ENCODE data around the gene KNCN.

KNCN gene

GRCh38 chr1:46533179-46533864 is 18.1 kb downstream of the KNCN start:
- TF ChIP-seq EGR1 (IDR thresholded peaks at IDR 0.05), result no peak

GRCh38 chr1:46532498-46533178 is 18.8 kb downstream of the KNCN start:
- TF ChIP-seq MAX (IDR thresholded peaks at IDR 0.05), result no peak
- no peak for TF ChIP-seq TEAD4 (IDR thresholded peaks at IDR 0.05)
- TF ChIP-seq TCF12 (IDR thresholded peaks at IDR 0.05; ENCODE audit: low read depth), result no peak
- no peak for TF ChIP-seq FOXM1 (IDR thresholded peaks at IDR 0.05; ENCODE audit: borderline replicate concordance, low read depth)

- TF ChIP-seq TEAD4 (IDR thresholded peaks at IDR 0.05) (no peak), CEBPB (IDR thresholded peaks at IDR 0.05) (no peak), MAX (IDR thresholded peaks at IDR 0.05) (no peak), ZBTB7A (IDR thresholded peaks at IDR 0.05; ENCODE audit: low read depth) (no peak)
Measured at GRCh38 chr1:46532095-46532494, 19.4 kb downstream of the KNCN start.

GRCh38 chr1:46530791-46531409 is 20.5 kb downstream of the KNCN start:
- TF ChIP-seq CREB1 (IDR thresholded peaks at IDR 0.05; ENCODE audit: low read depth) (no peak), EP300 (IDR thresholded peaks at IDR 0.05; ENCODE audit: borderline replicate concordance) (no peak), YY1 (IDR thresholded peaks at IDR 0.05; ENCODE audit: low read depth) (no peak)

GRCh38 chr1:46530311-46530710 is 21.1 kb downstream of the KNCN start:
- TF ChIP-seq CREB1 (IDR thresholded peaks at IDR 0.05; ENCODE audit: low read depth), result no peak
- no peak for TF ChIP-seq EP300 (IDR thresholded peaks at IDR 0.05; ENCODE audit: borderline replicate concordance)
- TF ChIP-seq MAX (IDR thresholded peaks at IDR 0.05), result no peak
- no peak for TF ChIP-seq ZBTB7A (IDR thresholded peaks at IDR 0.05; ENCODE audit: low read depth)
- no peak for TF ChIP-seq TAF1 (IDR thresholded peaks at IDR 0.05; ENCODE audit: low read depth)
- no peak for TF ChIP-seq EGR1 (IDR thresholded peaks at IDR 0.05)
- no peak for TF ChIP-seq REST (IDR thresholded peaks at IDR 0.05; ENCODE audit: low read depth)
- no peak for TF ChIP-seq USF1 (IDR thresholded peaks at IDR 0.05)
- no peak for TF ChIP-seq TCF12 (IDR thresholded peaks at IDR 0.05; ENCODE audit: low read depth)
- TF ChIP-seq FOXM1 (IDR thresholded peaks at IDR 0.05; ENCODE audit: borderline replicate concordance, low read depth), result no peak
- TF ChIP-seq CEBPB (IDR thresholded peaks at IDR 0.05), result no peak
- no peak for TF ChIP-seq TEAD4 (IDR thresholded peaks at IDR 0.05)
- TF ChIP-seq YY1 (IDR thresholded peaks at IDR 0.05; ENCODE audit: low read depth), result no peak
- TF ChIP-seq NFIC (IDR thresholded peaks at IDR 0.05), result no peak
- no peak for TF ChIP-seq RAD21 (IDR thresholded peaks at IDR 0.05; ENCODE audit: low read depth)

GRCh38 chr1:46529031-46529630 is 22.3 kb downstream of the KNCN start:
- TF ChIP-seq TAF1 (IDR thresholded peaks at IDR 0.05; ENCODE audit: low read depth) (no peak), EGR1 (IDR thresholded peaks at IDR 0.05) (no peak), CEBPB (IDR thresholded peaks at IDR 0.05) (no peak), NFIC (IDR thresholded peaks at IDR 0.05) (no peak), RAD21 (IDR thresholded peaks at IDR 0.05; ENCODE audit: low read depth) (no peak), REST (IDR thresholded peaks at IDR 0.05; ENCODE audit: low read depth) (no peak), FOXM1 (IDR thresholded peaks at IDR 0.05; ENCODE audit: borderline replicate concordance, low read depth) (no peak), EP300 (IDR thresholded peaks at IDR 0.05; ENCODE audit: borderline replicate concordance) (no peak), ZBTB7A (IDR thresholded peaks at IDR 0.05; ENCODE audit: low read depth) (no peak), YY1 (IDR thresholded peaks at IDR 0.05; ENCODE audit: low read depth) (no peak)
